Testis (tissue), 3 donors: Measurements from ENCODE around the gene CNTN4. TPM values are rescaled to one million over a fixed set of nuclear protein-coding genes. Genes with fewer than 3 reads are reported as not detected.

Experiments used
- DNase-seq: peaks from one replicate; pipeline ENCODE4 v3.0.0-alpha.2; 2019
- H3K27ac ChIP-seq, 2 donors: fragments of 200-600 bp; sonication (generic); one replicate each; pipeline ENCODE4 v1.5.1; 2019
- H3K27me3 ChIP-seq: fragments of 200-600 bp; sonication (generic); one replicate; pipeline ENCODE4 v1.5.1; 2019
- H3K36me3 ChIP-seq: fragments of 200-600 bp; sonication (generic); one replicate; pipeline ENCODE4 v1.5.1; 2017; ENCODE audit warnings: low read depth; ENCODE audit errors: missing control alignments
- H3K4me1 ChIP-seq: fragments of 200-600 bp; sonication (generic); one replicate; pipeline ENCODE4 v1.5.1; 2019
- H3K4me3 ChIP-seq, 2 donors: fragments of 200-600 bp; sonication (generic); one replicate each; pipeline ENCODE4 v1.5.1; 2017 to 2019
- H3K9me3 ChIP-seq: fragments of 200-600 bp; sonication (generic); one replicate; pipeline ENCODE4 v1.5.1; 2017
- POLR2A ChIP-seq: fragments of 450-650 bp; IDR thresholded peaks from one replicate; pipeline ENCODE4 v1.6.1; 2017; ENCODE audit warnings: antibody characterized with exemption, mild to moderate bottlenecking, moderate library complexity
- WGBS, 2 donors: methylation state at CpG; one replicate each; pipeline ENCODE4 v1.1.5; 2018; 5-methylcytosine and 5-hydroxymethylcytosine counted together
- intact Hi-C: fragments of 100-400 bp; cut with DNase I; formaldehyde crosslinking; loops from one replicate; pipeline ENCODE4 v1.15.1; 2023; ENCODE audit warnings: low total_unique reads
- polyA plus RNA-seq: library from polyadenylated mRNA; stranded (reverse); fragments of 350-450 nt; fragmentation: Illumina TruSeq; extraction: RNeasy Lipid Tissue Mini Kit (QIAGEN cat#74804); gene quantifications from one replicate; pipeline ENCODE4 v1.2.3, GENCODE V29; 2014; ENCODE audit warnings: low read depth, low replicate concordance; ENCODE audit not compliant: insufficient read depth
- total RNA-seq, 2 donors: library from RNA; depleted of rRNA; stranded (reverse); fragments of >200 nt; gene quantifications; one replicate each; pipeline ENCODE4 v1.2.3, GENCODE V29; 2016
- TF ChIP-seq, protein P1 (sequence below), 3 experiments: fragments of 450-650 bp in 2 of 3; fragments of 200-600 bp in 1 of 3; sonication (generic) in 1 of 3; IDR thresholded peaks; one replicate each; pipeline ENCODE4 v1.5.1; 2016 to 2019; ENCODE audit warnings: antibody characterized with exemption in 3 of 3, mild to moderate bottlenecking in 2 of 3, moderate library complexity in 1 of 3

The CNTN4 gene
- total and polyA plus RNA-seq, 3 donors from 2014 or later = 10.4 to 37.7 (median 19.6) TPM

DNA sequence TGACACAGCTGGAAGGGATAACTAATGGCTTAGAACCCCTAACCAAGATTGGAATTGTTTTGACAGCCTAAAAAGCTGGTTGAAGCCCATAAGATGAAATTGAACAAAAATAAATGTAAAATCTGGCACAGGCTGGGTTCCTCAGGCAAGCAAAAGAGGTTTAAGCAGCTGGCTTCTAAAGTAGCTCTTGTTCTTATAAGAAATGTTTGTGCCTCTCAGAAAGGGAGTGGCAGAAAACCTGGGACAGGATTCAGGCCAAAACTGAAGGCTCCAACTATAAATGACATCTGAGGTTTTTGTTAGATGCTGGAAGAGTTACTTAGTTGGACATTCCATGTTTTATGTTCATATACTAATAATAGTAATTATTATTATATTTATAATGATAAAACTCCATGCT lies 378.3 kb downstream of the CNTN4 start:
- H3K27me3 ChIP-seq = no peaks in the 10 kb centered on the region
- H3K4me3 ChIP-seq = no peak overlapping the region
- no peaks in the 10 kb centered on the region for H3K9me3 ChIP-seq
- TF ChIP-seq, protein P1, sequence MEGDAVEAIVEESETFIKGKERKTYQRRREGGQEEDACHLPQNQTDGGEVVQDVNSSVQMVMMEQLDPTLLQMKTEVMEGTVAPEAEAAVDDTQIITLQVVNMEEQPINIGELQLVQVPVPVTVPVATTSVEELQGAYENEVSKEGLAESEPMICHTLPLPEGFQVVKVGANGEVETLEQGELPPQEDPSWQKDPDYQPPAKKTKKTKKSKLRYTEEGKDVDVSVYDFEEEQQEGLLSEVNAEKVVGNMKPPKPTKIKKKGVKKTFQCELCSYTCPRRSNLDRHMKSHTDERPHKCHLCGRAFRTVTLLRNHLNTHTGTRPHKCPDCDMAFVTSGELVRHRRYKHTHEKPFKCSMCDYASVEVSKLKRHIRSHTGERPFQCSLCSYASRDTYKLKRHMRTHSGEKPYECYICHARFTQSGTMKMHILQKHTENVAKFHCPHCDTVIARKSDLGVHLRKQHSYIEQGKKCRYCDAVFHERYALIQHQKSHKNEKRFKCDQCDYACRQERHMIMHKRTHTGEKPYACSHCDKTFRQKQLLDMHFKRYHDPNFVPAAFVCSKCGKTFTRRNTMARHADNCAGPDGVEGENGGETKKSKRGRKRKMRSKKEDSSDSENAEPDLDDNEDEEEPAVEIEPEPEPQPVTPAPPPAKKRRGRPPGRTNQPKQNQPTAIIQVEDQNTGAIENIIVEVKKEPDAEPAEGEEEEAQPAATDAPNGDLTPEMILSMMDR (IDR thresholded peaks at IDR 0.05) = no peak
- no peak for TF ChIP-seq POLR2A
- intact Hi-C loops = no loop called here
- no peaks in the 10 kb centered on the region for H3K4me1 ChIP-seq
- H3K36me3 ChIP-seq = no peaks in the 10 kb centered on the region
- DNase-seq = no peak
- H3K27ac ChIP-seq = no peak overlapping the region

DNA sequence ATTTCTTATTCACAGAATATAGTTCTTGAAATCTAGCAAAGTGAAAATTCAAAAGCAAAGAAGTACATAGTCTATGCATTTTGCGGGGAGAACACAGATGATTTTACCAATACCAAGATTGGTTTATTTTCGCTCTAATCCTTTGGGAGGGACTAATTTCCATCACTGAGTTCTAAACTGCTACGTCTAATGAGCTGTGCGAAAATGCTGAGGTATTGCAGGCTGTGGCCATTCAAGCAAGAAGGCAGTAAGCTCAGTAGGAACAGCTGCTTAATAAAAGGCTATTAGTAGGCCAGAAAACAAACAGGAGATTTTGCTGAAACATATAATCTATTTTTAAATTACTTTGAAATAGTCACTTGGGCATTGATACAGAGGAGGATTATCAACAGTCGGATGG lies 379.0 kb downstream of the CNTN4 start:
- Histone ChIP-seq H3K36me3 (no peaks in the 10 kb centered on the region), H3K27ac (no peak overlapping the region), H3K27me3 (no peaks in the 10 kb centered on the region), H3K4me1 (no peaks in the 10 kb centered on the region), H3K9me3 (no peaks in the 10 kb centered on the region), H3K4me3 (no peak overlapping the region)
- DNase-seq = no peak
- intact Hi-C loops = no loop called here
- TF ChIP-seq, protein P1 (IDR thresholded peaks at IDR 0.05) = no peak
- TF ChIP-seq POLR2A = no peak
- 86 to 88% methylated on average over 5 of the region's 5 CpGs for WGBS, 2 donors

DNA sequence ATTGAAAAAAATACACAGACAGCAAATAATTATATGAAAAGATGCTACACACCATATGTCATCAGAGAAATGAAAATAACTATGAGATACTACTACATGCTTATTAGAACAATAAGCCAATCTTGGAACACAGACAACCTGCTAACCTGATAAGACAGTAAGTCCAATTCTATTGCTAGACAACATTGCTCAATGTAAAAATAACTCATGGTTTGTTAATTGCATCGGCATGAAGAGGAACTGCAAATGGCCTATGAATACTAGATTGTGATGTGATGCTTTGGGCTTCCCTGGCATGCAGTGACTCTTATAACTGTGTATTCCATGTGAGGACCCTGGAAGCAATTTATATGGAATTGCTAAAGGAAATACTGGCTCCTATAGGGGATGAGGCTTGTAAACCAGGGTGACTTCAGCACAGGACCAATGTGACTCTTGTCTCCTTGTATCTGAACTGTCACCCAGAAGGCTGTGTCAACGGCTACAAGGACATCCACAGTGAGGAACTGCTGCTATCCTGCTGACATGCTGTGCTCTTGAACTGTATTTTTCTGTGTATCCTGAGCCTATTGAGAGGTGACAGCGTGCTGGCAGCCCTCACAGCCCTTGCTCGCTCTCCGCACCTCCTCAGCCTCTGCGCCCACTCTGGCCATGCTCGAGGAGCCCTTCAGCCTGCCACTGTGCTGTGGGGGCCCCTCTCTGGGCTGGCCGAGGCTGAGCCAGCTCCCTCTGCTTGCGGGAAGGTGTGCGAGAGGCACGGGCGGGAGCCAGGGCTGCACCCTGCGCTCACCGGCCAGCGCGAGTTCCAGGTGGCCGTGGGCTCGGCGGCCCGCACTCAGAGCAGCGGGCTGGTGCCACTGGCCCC lies 385.7 kb downstream of the CNTN4 start:
- WGBS, 2 donors = 52 to 79% methylated on average over 2 to 21 of the region's 21 CpGs
- intact Hi-C loops = no loop called here
- Histone ChIP-seq H3K4me3 (no peak overlapping the region), H3K27ac (no peak overlapping the region), H3K27me3 (no peaks in the 10 kb centered on the region), H3K36me3 (no peaks in the 10 kb centered on the region), H3K9me3 (no peaks in the 10 kb centered on the region), H3K4me1 (no peaks in the 10 kb centered on the region)
- no peak for TF ChIP-seq POLR2A
- TF ChIP-seq, protein P1 (IDR thresholded peaks at IDR 0.05) = no peak
- no peak for DNase-seq

DNA sequence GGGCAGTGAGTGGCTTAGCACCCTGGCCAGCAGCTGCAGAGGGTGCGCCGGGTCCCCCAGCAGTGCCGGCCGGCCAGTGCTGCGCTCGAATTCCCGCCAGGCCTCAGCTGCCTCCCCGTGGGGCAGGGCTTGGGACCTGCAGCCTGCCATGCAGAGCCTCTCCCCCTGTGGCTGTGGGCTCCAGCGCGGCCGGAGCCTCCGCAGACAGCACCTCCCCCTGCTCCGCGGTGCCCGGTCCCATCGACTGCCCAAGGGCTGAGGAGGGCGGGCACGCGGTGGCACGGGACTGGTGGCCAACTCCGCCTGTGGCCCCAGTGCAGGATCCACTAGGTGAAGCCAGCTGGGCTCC lies 386.3 kb downstream of the CNTN4 start:
- H3K4me1 ChIP-seq = no peaks in the 10 kb centered on the region
- no peaks in the 10 kb centered on the region for H3K36me3 ChIP-seq
- TF ChIP-seq, protein P1 (IDR thresholded peaks at IDR 0.05) = no peak
- TF ChIP-seq POLR2A = no peak
- no peaks in the 10 kb centered on the region for H3K9me3 ChIP-seq
- intact Hi-C loops = no loop called here
- no peak overlapping the region for H3K4me3 ChIP-seq
- 74 to 93% methylated on average over 7 to 19 of the region's 21 CpGs for WGBS, 2 donors
- no peaks in the 10 kb centered on the region for H3K27me3 ChIP-seq
- H3K27ac ChIP-seq = no peak overlapping the region
- no peak for DNase-seq

DNA sequence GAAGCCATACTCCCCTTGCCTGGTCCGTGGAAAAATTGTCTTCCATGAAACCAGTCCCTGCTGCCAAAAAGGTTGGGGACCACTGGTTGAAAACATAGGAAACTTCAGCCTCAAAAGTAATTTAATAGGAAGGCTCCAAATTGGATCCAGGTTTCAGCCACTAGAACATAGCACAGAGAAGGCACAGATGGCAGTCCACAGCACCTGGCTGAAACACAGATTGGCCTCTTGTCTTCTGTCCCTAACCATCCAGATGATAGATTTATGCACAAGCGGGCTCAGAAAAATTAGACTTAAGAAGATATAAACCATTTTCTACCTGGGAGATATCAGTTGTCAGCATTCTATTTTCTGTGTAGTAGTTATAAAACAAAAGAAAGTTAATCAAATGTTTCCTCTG lies 397.1 kb downstream of the CNTN4 start:
- 80 to 95% methylated on average over 2 of the region's 2 CpGs for WGBS, 2 donors
- no peak overlapping the region for H3K4me3 ChIP-seq
- intact Hi-C loops = no loop called here
- no peak overlapping the region for H3K27ac ChIP-seq
- H3K27me3 ChIP-seq = no peaks in the 10 kb centered on the region
- no peaks in the 10 kb centered on the region for H3K9me3 ChIP-seq
- TF ChIP-seq POLR2A = no peak
- TF ChIP-seq, protein P1 (IDR thresholded peaks at IDR 0.05) = no peak
- H3K4me1 ChIP-seq = no peaks in the 10 kb centered on the region
- H3K36me3 ChIP-seq = no peaks in the 10 kb centered on the region
- DNase-seq = no peak
